ENCODE results near the gene NKX1-2.
"Not testable (repeated sequence)": the region's sequence is repeated elsewhere in the genome, so short reads cannot be mapped to it uniquely, and the experiment has no call there.

The NKX1-2 gene

GRCh38 chr10:124449170-124450011 lies 444 bp downstream of the NKX1-2 start:
- no peak for DNase-seq

- no peak for DNase-seq
Measured at GRCh38 chr10:124448696-124449169, 1.1 kb downstream of the NKX1-2 start.

DNA sequence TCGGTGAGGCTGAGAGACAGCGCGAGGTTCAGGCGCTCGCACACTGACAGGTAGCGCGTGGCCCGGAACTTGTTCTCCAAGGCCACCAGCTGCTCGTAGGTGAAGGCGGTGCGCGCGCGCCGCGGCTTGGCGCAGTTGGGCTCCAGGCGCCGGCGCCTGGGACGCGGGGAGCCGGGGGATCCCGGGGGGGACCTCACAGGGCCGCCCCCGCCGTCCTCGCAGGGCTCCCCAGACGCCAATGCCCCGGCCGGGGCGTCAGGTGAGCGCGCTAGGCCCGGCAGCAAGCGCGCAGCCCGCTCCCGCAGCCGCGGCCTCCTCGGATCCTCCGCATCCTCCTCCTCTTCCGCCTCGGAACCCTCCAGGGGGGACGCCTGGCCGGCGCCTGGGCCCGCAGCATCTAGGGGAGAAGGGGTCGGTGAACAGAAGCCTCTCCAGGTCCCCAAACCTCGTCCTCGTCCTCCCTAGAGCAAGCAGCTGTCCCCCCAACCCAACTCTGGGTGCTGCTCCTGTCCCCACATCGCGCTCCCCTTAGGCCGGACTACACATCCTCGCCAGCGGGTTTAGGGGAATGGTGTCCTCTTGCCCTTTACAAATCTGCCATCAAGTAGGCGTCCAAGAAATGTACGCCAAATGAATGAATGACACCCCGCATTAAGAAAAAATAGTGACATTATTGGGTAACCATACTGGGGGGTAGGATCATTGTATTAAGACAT lies 1.9 kb downstream of the NKX1-2 start:
- DNase-seq: no peak

- no peak for DNase-seq
Measured at GRCh38 chr10:124446830-124447750, 2.7 kb downstream of the NKX1-2 start.

DNA sequence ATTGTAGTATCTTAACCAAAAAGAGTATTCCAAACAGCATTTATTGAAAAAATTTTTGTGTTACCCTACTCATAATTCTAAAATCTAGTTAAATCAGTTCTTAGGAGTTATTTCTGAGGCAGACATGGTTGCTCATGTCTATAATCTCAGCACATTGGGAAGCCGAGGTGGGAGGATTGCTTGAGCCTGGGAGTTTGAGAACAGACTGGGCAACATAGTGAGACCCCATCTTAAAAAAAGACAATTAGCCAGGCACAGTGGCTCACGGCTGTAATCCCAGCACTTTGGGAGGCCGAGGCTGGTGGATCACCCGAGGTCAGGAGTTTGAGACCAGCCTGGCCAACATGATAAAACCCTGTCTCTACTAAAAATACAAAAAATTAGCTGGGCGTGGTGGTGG lies 8.1 kb downstream of the NKX1-2 start:
- DNase-seq: not testable (repeated sequence)

DNA sequence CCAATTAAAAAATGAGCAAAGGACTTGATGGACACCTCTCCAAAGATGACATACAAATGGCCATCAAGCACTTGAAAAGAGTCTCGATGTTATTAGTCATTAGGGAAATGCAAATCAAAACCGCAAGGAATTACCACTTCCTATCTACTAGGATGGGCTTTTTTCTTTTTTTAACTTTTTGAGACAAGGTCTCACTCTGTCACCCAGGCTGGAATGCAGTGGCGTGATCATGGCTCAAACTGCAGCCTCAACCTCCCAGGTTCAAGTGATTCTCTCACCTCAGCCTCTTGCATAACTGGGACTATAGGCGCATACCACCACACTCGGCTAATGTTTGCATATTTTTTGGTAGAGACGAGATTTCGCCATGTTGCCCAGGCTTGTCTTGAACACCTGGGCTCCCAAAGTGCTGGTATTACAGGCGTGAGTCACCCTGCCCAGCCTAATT lies 13.6 kb downstream of the NKX1-2 start:
- DNase-seq: no peak

- not testable (repeated sequence) for DNase-seq
Measured at GRCh38 chr10:124435683-124436082, 14.2 kb downstream of the NKX1-2 start.

DNA sequence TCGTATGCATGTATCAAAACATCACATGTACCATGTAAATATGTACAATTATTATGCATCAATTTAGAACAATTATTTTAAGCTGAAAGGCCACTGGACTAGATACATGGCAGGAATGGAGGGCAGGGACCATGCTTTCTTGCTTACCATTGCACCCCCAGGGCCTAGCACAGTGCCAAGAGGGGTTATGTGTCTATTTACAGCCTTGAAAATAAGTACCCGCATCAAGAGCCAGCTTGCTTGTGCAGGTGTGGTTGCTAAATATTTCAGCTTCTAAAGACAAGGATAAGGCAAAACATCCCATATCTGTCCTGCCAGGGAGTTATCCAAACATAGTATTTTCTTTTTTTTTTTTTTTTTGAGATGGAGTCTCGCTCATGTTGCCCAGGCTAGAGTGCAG lies 16.4 kb downstream of the NKX1-2 start:
- no peak for DNase-seq

- no peak for DNase-seq
Measured at GRCh38 chr10:124430077-124430476, 19.8 kb downstream of the NKX1-2 start.

DNA sequence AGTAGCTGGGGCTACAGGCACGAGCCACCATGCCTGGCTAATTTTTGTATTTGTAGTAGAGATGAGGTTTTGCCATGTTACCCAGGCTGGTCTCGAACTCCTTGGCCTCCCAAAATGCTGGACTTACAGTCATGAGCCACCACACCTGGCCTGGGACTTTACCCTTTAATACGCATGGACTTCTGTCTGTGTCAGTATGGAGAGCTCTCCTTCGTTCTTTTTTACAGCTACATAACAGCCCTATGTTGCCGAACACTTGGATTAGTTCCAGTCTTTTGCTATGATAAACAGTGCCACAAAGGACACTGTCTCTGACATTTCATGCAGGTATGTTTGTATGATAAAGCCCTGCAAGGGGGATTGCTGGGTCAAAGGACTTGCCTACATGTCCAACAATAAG lies 20.3 kb downstream of the NKX1-2 start:
- DNase-seq: no peak

- no peak for DNase-seq
Measured at GRCh38 chr10:124428207-124428777, 21.5 kb downstream of the NKX1-2 start.

- DNase-seq: no peak
Measured at GRCh38 chr10:124425227-124425962, 24.4 kb downstream of the NKX1-2 start.

- no peak for DNase-seq
Measured at GRCh38 chr10:124423813-124424212, 26.0 kb downstream of the NKX1-2 start.

DNA sequence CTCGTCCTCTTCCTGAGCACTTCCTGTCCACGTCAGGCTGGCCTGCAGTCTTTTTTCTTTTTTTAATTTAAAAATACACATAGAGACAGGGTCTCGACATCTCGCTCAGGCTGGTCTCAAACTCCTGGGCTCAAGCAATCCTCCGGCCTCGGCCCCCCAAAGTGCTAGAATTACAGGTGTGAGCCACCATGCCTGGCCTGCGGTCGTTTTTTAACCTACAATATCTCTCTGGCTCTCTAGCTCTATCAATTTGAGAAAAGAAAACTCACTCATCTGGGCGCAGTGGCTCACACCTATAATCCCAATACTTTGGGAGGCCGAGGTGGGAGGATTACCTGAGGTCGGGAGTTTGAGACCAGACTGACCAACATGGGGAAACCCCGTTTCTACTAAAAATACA lies 27.1 kb downstream of the NKX1-2 start:
- DNase-seq: no peak

- DNase-seq: no peak
Measured at GRCh38 chr10:124420254-124420653, 29.6 kb downstream of the NKX1-2 start.

- no peak for DNase-seq
Measured at GRCh38 chr10:124419635-124420034, 30.2 kb downstream of the NKX1-2 start.

DNA sequence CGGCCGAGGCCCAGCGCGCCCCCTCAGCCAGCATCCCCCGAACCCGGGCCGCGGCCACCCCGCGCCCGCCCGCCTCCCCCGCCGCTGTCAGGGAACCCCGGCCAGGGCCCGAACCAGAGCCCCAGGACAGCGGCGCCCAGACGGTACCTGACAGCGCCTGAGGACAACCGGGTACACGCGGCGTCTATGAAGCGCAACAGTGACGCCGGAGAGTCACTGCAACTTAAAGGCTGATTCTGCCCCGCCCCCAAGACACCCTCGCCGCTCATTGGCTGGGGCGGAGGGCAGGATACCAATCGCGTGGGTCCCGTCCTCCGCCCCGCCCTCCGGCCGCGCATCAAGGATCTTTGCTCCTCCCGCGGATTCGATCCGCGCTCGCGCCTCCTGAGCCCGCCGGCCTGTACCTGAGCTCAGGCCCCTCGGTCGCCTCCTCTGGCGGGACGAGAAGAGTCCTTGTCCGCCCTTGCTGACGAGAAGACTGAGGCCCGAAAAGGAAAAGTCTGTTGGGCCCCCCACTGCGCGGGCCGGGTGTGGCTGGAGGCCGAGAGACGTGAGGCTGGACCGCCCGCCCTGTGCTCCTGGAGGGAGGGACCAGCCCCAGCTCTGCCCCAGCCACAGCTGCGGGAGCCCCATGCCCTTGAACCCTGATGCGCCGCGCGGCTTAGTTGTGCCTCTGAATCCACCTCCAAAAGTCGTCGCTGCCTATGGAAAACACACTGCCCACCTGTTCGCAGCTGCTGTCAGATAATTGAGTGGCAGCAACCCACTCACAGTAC lies 30.9 kb downstream of the NKX1-2 start, which contains the start of gene OAT:
OAT (minus strand) TSS at position 198 of the 776 bp plus-strand sequence. CDS start 6,752 bp downstream, outside the sequence.
- peak; percentile 51 for DNase-seq

DNA sequence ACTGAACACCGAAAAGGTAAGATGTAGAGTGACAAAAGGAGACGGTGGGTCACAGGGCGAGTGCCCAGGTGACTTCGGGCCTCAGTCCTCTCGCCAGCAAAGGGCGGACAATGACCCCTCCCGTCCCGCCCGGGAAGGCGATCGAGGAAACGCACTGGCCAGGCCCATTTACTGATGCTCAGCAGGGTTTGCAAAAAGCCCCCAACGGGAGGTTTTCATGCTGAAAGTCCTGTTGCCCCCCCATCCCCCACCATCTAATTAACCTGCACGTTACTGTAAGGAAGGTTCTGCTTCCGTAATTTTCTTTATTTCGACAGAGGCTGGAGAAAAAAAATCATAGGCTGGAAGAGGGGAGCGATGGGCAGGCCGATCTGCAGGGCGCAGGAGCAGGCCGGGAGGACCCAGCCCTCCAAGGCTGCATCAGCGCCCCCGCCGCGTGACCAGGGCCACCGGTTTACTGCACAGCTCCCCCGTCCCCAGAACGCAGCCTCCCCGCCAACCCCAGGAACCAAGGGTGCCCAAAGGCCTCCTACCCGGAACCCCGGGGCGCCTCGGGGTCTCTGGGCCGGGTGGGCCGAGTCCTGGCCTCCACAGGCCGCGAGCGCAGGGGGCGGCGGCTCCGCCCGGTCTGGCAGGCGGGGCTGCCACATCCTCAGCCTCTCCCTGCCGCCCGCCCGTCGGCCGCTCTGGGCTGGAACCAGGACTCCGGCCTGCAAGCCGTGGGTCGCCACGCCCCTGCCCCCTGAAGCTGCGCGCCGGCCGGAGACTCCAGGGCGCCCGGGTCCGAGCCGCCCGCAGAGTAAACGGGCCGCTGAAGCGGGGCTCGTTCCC lies 31.7 kb downstream of the NKX1-2 start:
- DNase-seq: no peak

DNA sequence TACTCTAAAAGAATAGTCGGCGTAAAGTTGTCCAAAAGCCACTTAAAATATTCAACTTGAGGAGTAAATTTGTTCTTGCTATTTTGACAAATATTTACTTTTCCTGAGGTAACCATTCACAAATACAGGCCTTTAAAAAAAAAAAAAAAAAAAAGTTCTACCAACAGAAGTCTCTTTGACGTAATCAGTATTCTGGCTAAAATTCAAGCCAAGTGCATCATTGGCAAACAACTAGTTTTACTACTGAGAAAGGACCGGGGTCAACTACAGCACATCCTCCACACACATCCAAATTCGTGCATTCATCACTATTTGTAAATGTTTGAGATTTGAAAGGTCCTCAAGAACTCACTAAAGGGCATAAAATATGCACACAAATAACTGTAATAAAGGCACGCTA lies 33.1 kb downstream of the NKX1-2 start:
- DNase-seq: no peak

DNA sequence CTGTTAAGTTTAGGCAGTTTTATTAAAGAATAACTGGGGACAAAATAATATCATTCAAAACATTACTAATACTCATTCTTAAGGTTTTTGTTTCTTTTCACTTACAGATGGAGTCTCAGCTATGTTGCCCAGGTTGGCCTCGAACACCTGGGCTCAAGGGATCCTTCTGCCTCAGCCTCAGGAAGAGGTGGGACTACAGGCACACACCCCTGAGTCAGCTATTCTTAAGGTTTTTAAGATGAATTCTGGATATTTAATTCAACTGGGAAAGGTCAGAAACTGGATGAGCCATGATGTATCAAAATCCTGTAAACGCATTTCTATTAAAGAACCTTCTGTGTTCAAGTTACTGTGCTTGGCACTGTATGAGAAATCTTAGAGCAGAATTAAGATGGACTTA lies 34.6 kb downstream of the NKX1-2 start:
- no peak for DNase-seq
